Mesendoderm (in vitro differentiated cells): ENCODE data around the gene IGSF10.

Experiments
- DNase-seq: peaks from one replicate; pipeline ENCODE4 v3.0.0; 2013
- H2AK5ac ChIP-seq: 2 replicates; pipeline ENCODE4 v1.6.1; 2013; ENCODE audit warnings: low read length, inconsistent platforms
- H2BK120ac ChIP-seq: 2 replicates; pipeline ENCODE4 v1.6.1; 2013; ENCODE audit warnings: low read depth, mild to moderate bottlenecking, low read length, moderate library complexity, mixed read lengths
- H2BK15ac ChIP-seq: replicated peaks from 2 replicates; pipeline ENCODE4 v1.6.1; 2013; ENCODE audit warnings: low read depth, mild to moderate bottlenecking, moderate library complexity
- H2BK5ac ChIP-seq: 2 replicates; pipeline ENCODE4 v1.6.1; 2013; ENCODE audit warnings: low read length, inconsistent platforms
- H3K18ac ChIP-seq: 2 replicates; pipeline ENCODE4 v1.6.1; 2013; ENCODE audit warnings: mild to moderate bottlenecking, low read length, mixed read lengths
- H3K23ac ChIP-seq: one replicate; pipeline ENCODE4 v1.6.1; 2013; ENCODE audit warnings: low read length
- H3K27ac ChIP-seq: 2 replicates; pipeline ENCODE4 v1.5.1; 2013; ENCODE audit warnings: low read depth, mild to moderate bottlenecking, inconsistent platforms, low read length, moderate library complexity
- H3K27me3 ChIP-seq: 2 replicates; pipeline ENCODE4 v1.6.1; 2013; ENCODE audit warnings: low read length, control low read depth, mild to moderate bottlenecking, inconsistent platforms; ENCODE audit not compliant: insufficient read depth, poor library complexity
- H3K36me3 ChIP-seq: 2 replicates; pipeline ENCODE4 v1.6.1; 2013; ENCODE audit warnings: low read length, inconsistent platforms; ENCODE audit not compliant: control insufficient read depth, insufficient read depth
- H3K4ac ChIP-seq: one replicate; pipeline ENCODE4 v1.6.1; 2013; ENCODE audit warnings: low read depth, mild to moderate bottlenecking, low read length, moderate library complexity
- H3K4me1 ChIP-seq: 2 replicates; pipeline ENCODE4 v1.6.1; 2013; ENCODE audit warnings: low read depth, low read length, inconsistent platforms; ENCODE audit not compliant: control insufficient read depth
- H3K4me2 ChIP-seq: 2 replicates; pipeline ENCODE4 v1.6.1; 2013; ENCODE audit warnings: low read length
- H3K4me3 ChIP-seq: 2 replicates; pipeline ENCODE4 v1.5.1; 2013; ENCODE audit warnings: mild to moderate bottlenecking, low read length
- H3K56ac ChIP-seq: one replicate; pipeline ENCODE4 v1.6.1; 2013; ENCODE audit warnings: low read length
- H3K79me1 ChIP-seq: 2 replicates; pipeline ENCODE4 v1.6.1; 2013; ENCODE audit warnings: low read length, inconsistent platforms
- H3K79me2 ChIP-seq: 2 replicates; pipeline ENCODE4 v1.6.1; 2013; ENCODE audit warnings: mild to moderate bottlenecking, low read length; ENCODE audit not compliant: control insufficient read depth, insufficient read depth
- H3K9ac ChIP-seq: 2 replicates; pipeline ENCODE4 v1.6.1; 2013; ENCODE audit warnings: low read length, inconsistent platforms
- H4K5ac ChIP-seq: one replicate; pipeline ENCODE4 v1.6.1; 2013; ENCODE audit warnings: low read length
- H4K8ac ChIP-seq: one replicate; pipeline ENCODE4 v1.6.1; 2013; ENCODE audit warnings: low read depth, mild to moderate bottlenecking, control low read depth, low read length, moderate library complexity
- WGBS: extraction: QIAGEN DNeasy Blood & Tissue Kit; methylation state at CpG from one replicate; pipeline ENCODE4 v1.1.7; 2013; ENCODE audit warnings: low lambda C conversion rate, missing lambda C conversion rate; ENCODE audit not compliant: insufficient coverage; ENCODE audit errors: extremely low coverage; 5-methylcytosine and 5-hydroxymethylcytosine counted together

Gene IGSF10

DNA sequence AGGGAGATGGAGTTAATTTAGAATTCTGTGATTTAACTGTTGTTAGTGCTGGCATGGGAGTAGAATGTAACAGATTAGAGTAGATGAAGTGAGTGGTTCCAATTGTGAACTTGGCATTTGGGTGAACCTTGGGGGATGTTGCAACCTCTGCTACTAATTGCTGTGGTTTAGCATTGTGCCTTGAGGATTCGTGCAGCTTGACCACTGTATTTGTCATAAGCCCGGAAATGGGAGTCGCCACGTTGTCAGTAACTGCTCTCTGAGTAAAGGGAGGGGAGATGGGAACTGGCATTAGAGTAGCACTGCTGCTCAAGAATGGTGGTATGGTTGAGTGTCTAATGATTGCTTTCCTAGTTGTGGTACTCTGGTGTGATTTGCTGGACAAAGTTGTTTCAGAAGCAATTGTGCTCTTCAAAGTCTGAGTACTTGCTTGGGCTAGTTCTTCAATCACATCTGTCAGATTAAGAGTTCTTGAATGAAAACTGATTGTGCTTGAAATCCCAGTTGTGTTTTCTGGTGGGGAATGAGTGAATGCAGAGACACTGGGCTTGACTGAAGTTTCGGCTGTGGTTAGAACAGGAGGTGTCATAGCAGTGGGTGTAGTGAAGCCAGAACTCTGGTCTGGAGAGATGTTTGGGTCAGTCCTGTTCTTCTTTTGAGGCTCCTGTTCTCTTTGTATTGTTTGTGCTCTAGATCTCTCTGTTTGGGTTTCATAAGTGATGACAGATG is 15.4 kb downstream of the IGSF10 start:
- Histone ChIP-seq H4K8ac (no peak overlapping the region), H2BK5ac (no peak overlapping the region), H3K18ac (no peak overlapping the region), H3K27ac (no peak overlapping the region), H3K4ac (no peak overlapping the region), H2BK120ac (no peak overlapping the region), H3K4me3 (no peak overlapping the region), H4K5ac (no peak overlapping the region), H3K79me2 (no peaks in the 10 kb centered on the region), H3K4me1 (peaks cover under 1% of the 10 kb centered on the region), H2BK15ac (no peak overlapping the region), H3K56ac (no peak overlapping the region), H2AK5ac (no peak overlapping the region), H3K9ac (no peak overlapping the region), H3K79me1 (no peaks in the 10 kb centered on the region), H3K36me3 (no peaks in the 10 kb centered on the region), H3K23ac (no peak overlapping the region), H3K27me3 (no peaks in the 10 kb centered on the region), H3K4me2 (no peak overlapping the region)
- no CpG with 5 or more reads among the region's 5 CpGs for WGBS
- DNase-seq, result no peak

DNA sequence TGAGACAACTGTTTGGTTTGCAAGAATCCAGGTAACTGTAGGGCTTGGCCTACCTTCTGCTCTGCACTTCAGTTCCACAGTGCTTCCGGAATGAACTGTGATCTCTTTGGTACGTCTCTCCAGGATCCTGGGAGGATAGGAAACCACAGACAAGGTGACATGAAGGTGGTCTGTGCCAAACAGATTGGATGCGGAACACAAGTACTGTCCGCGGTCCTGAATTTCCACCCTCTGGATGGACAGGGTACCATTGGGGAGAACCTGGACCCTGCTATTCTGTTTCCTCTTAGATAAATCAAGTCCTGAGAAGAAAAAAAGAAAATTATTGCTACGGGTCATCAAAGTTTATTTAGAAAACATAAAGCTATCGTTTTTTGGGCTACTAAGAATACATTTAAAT is 17.3 kb downstream of the IGSF10 start:
- no peak overlapping the region for H3K27ac ChIP-seq
- H2BK120ac ChIP-seq, result no peak overlapping the region
- H4K8ac ChIP-seq, result no peak overlapping the region
- no peaks in the 10 kb centered on the region for H3K79me1 ChIP-seq
- H3K36me3 ChIP-seq, result no peaks in the 10 kb centered on the region
- no peak overlapping the region for H3K9ac ChIP-seq
- H2BK5ac ChIP-seq, result no peak overlapping the region
- H2AK5ac ChIP-seq, result no peak overlapping the region
- no peak overlapping the region for H3K23ac ChIP-seq
- H4K5ac ChIP-seq, result no peak overlapping the region
- no peak overlapping the region for H3K4me2 ChIP-seq
- H3K18ac ChIP-seq, result no peak overlapping the region
- H3K4me3 ChIP-seq, result no peak overlapping the region
- no CpG with 5 or more reads among the region's 7 CpGs for WGBS
- DNase-seq, result peak; percentile 39
- peaks cover 2% of the 10 kb centered on the region for H3K4me1 ChIP-seq
- no peak overlapping the region for H3K56ac ChIP-seq
- no peaks in the 10 kb centered on the region for H3K79me2 ChIP-seq
- H3K4ac ChIP-seq, result no peak overlapping the region
- no peak overlapping the region for H2BK15ac ChIP-seq
- no peaks in the 10 kb centered on the region for H3K27me3 ChIP-seq

DNA sequence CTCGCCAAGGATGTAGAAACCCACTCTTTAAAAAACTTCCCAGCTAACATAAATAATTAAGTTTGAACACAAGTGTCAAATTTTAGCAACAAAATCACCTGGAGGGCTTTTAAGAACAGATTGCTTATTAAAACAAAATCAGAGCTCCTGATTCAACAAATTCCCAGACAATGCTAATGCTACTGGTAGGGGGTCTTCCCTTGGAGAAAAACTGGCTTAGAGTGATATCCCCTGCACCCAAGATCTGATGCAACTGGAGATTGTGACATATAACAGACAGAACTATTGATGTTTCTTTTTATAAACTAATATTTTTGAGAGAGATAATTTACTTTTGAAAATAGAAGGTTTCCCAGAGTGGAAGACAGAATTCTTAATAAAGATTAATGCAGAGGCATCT is 19.9 kb downstream of the IGSF10 start:
- Histone ChIP-seq H2BK120ac (no peak overlapping the region), H2BK5ac (no peak overlapping the region), H4K5ac (no peak overlapping the region), H2AK5ac (no peak overlapping the region), H3K27ac (no peak overlapping the region), H3K79me1 (no peaks in the 10 kb centered on the region), H3K23ac (no peak overlapping the region), H3K18ac (no peak overlapping the region), H3K9ac (no peak overlapping the region), H3K36me3 (no peaks in the 10 kb centered on the region), H3K4me1 (peaks cover 2% of the 10 kb centered on the region), H3K4me2 (no peak overlapping the region), H3K56ac (no peak overlapping the region), H3K79me2 (no peaks in the 10 kb centered on the region), H3K4me3 (no peak overlapping the region), H3K4ac (no peak overlapping the region), H2BK15ac (no peak overlapping the region), H3K27me3 (no peaks in the 10 kb centered on the region), H4K8ac (no peak overlapping the region)
- DNase-seq, result peak; percentile 48
- WGBS, result no CpG with 5 or more reads among the region's 1 CpG

DNA sequence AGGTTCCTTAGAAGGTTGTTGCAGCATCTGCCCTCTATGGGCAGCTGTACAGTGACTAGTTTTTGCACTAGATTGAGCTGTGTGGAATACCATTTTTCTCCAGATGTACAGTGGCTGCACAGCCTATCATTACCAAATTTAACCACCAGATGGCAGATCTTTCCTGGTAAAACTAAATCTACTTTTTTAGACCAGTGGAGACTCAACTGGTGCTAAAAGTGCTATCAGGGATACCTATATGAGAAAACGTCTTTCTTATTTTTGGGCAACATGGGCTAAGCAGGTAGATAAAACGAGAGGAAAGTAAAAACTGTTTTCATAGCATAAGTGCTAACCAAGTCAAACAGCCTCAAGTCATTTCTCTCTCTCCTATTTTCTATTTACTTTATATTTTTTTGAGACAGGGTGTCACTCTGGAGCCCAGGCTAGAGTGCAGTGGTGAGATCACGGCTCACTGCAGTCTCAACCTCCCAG is 21.2 kb downstream of the IGSF10 start:
- no peak overlapping the region for H3K9ac ChIP-seq
- no peak overlapping the region for H3K23ac ChIP-seq
- WGBS, result no CpG with 5 or more reads among the region's 3 CpGs
- H2AK5ac ChIP-seq, result no peak overlapping the region
- no peak overlapping the region for H2BK5ac ChIP-seq
- no peak overlapping the region for H3K4me3 ChIP-seq
- no peak overlapping the region for H4K8ac ChIP-seq
- no peak overlapping the region for H3K4me2 ChIP-seq
- H3K36me3 ChIP-seq, result no peaks in the 10 kb centered on the region
- no peak overlapping the region for H2BK15ac ChIP-seq
- H2BK120ac ChIP-seq, result no peak overlapping the region
- H3K79me2 ChIP-seq, result no peaks in the 10 kb centered on the region
- H3K27me3 ChIP-seq, result no peaks in the 10 kb centered on the region
- no peaks in the 10 kb centered on the region for H3K79me1 ChIP-seq
- DNase-seq, result peak; percentile 60
- peak overlapping the region; percentile 25 for H3K56ac ChIP-seq
- no peak overlapping the region for H3K4ac ChIP-seq
- no peak overlapping the region for H3K27ac ChIP-seq
- H3K18ac ChIP-seq, result peak overlapping the region; percentile 30
- H4K5ac ChIP-seq, result no peak overlapping the region
- peaks cover 2% of the 10 kb centered on the region for H3K4me1 ChIP-seq

DNA sequence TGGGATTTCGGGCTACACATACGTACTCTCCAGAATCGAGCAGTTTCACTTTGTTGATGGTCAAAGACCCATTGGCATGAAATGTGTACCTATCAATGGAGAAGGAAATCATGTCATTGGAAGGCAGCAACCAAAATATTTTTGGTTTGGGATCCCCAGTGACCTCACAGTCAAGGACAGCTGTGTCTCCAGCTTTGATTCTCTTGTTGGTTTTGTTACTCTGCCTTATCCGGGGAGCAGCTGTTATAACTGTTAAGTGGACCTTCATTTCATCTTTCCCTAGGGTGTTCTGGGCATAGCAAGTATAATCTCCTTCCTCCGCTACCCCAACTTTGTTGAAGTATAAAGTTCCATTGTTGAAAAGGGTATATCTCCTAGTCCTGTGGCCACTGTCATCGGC is 23.0 kb downstream of the IGSF10 start:
- Histone ChIP-seq H2BK120ac (no peak overlapping the region), H3K4me1 (peaks cover 2% of the 10 kb centered on the region), H3K18ac (no peak overlapping the region), H2BK5ac (no peak overlapping the region), H2AK5ac (no peak overlapping the region), H3K79me2 (no peaks in the 10 kb centered on the region), H3K27ac (no peak overlapping the region), H3K4ac (no peak overlapping the region), H4K5ac (no peak overlapping the region), H3K27me3 (no peaks in the 10 kb centered on the region), H3K4me3 (no peak overlapping the region), H3K4me2 (no peak overlapping the region), H4K8ac (no peak overlapping the region), H3K79me1 (no peaks in the 10 kb centered on the region), H3K56ac (no peak overlapping the region), H3K36me3 (no peaks in the 10 kb centered on the region), H2BK15ac (no peak overlapping the region), H3K23ac (no peak overlapping the region), H3K9ac (no peak overlapping the region)
- WGBS, result no CpG with 5 or more reads among the region's 6 CpGs
- DNase-seq, result no peak
